H1 (cell line): ENCODE measurements around the gene AP1M1. TPM values are rescaled to one million over a fixed set of nuclear protein-coding genes. Genes with fewer than 3 reads are reported as not detected.

Experiments
- CTCF ChIA-PET: fragments of 300-600 bp; sonication (Branson Sonifier 250); formaldehyde crosslinking; loops from one replicate; lab custom pipeline; 2021; ENCODE audit not compliant: partially characterized antibody; lab: Charles Lee
- POLR2A ChIA-PET: fragments of 300-600 bp; sonication (Branson Sonifier 250); formaldehyde crosslinking; loops from one replicate; lab custom pipeline; 2021; ENCODE audit warnings: inconsistent platforms; ENCODE audit not compliant: partially characterized antibody; lab: Charles Lee
- DNase-seq, 2 experiments: peaks; one replicate each; pipeline versions ENCODE4 v3.0.0 to v3.0.0-alpha.2; 2010 to 2022; ENCODE audit warnings: low spot score in 2 of 2, low read depth in 1 of 2, mixed read lengths in 1 of 2
- FAIRE-seq: peaks from 2 replicates; lab custom pipeline; 2011; peaks lifted over from hg19 to GRCh38; lab: Jason Lieb, UNC
- H2AFZ ChIP-seq: 2 replicates; pipeline ENCODE4 v1.8.1; 2012; ENCODE audit warnings: low read length, inconsistent platforms
- H2AK5ac ChIP-seq: 2 replicates; pipeline ENCODE4 v1.6.1; 2013; ENCODE audit warnings: low read depth, low read length
- H2BK120ac ChIP-seq: replicated peaks from 2 replicates; pipeline ENCODE3; 2013; ENCODE audit warnings: low read depth, low read length, inconsistent platforms
- H2BK12ac ChIP-seq: 2 replicates; pipeline ENCODE4 v1.6.1; 2013; ENCODE audit warnings: low read depth, low read length
- H2BK15ac ChIP-seq: 2 replicates; pipeline ENCODE4 v1.6.1; 2013; ENCODE audit warnings: low read length
- H2BK20ac ChIP-seq: 2 replicates; pipeline ENCODE4 v1.6.1; 2013; ENCODE audit warnings: low read length
- H2BK5ac ChIP-seq: 2 replicates; pipeline ENCODE4 v1.6.1; 2013; ENCODE audit warnings: low read depth, low read length
- H3K14ac ChIP-seq: 2 replicates; pipeline ENCODE4 v1.6.1; 2013; ENCODE audit warnings: inconsistent platforms; ENCODE audit not compliant: insufficient read length
- H3K18ac ChIP-seq: 2 replicates; pipeline ENCODE4 v1.6.1; 2013; ENCODE audit warnings: low read length; ENCODE audit errors: extremely low read depth
- H3K23ac ChIP-seq: 2 replicates; pipeline ENCODE4 v1.6.1; 2013; ENCODE audit warnings: inconsistent platforms; ENCODE audit not compliant: insufficient read length
- H3K23me2 ChIP-seq: 2 replicates; pipeline ENCODE4 v1.6.1; 2013; ENCODE audit warnings: low read depth, low read length
- H3K27ac ChIP-seq: 2 replicates; pipeline ENCODE4 v1.6.1; 2011; ENCODE audit warnings: low read depth, low read length, inconsistent platforms
- H3K27me3 ChIP-seq, 4 experiments: replicated peaks in 1 of 4; 1 replicate in 1 of 4; 2 replicates in 3 of 4; pipeline versions ENCODE4 v1.6.1 to v1.8.1; 2011 to 2013; ENCODE audit warnings: low read length in 3 of 4, mild to moderate bottlenecking in 3 of 4, inconsistent platforms in 2 of 4, mixed read lengths in 2 of 4, moderate library complexity in 1 of 4; ENCODE audit not compliant: control insufficient read depth in 3 of 4, insufficient read depth in 3 of 4; ENCODE audit errors: extremely low read depth in 1 of 4
- H3K36me3 ChIP-seq, 4 experiments: 2 replicates each; pipeline versions ENCODE4 v1.6.1 to v1.8.1; 2011 to 2013; ENCODE audit warnings: mild to moderate bottlenecking in 4 of 4, low read length in 3 of 4, moderate library complexity in 2 of 4, control low read depth in 1 of 4, inconsistent platforms in 1 of 4; ENCODE audit not compliant: insufficient read depth in 4 of 4, control insufficient read depth in 2 of 4
- H3K4ac ChIP-seq: replicated peaks from 2 replicates; pipeline ENCODE3; 2013; ENCODE audit warnings: low read length, low read depth, mixed read lengths, inconsistent platforms; ENCODE audit not compliant: insufficient read length
- H3K4me1 ChIP-seq, 4 experiments: replicated peaks in 1 of 4; 1 replicate in 1 of 4; 2 replicates in 3 of 4; pipeline versions ENCODE4 v1.6.1 to v1.8.1; 2011 to 2013; ENCODE audit warnings: low read length in 3 of 4, inconsistent platforms in 2 of 4, mixed read lengths in 1 of 4; ENCODE audit not compliant: insufficient read depth in 4 of 4, control insufficient read depth in 3 of 4
- H3K4me2 ChIP-seq, 2 experiments: 2 replicates each; pipeline versions ENCODE4 v1.6.1 to v1.8.1; 2011 to 2013; ENCODE audit warnings: low read depth in 2 of 2, low read length in 2 of 2, control low read depth in 1 of 2, inconsistent platforms in 1 of 2, mild to moderate bottlenecking in 1 of 2; ENCODE audit not compliant: insufficient read depth in 1 of 2
- H3K4me3 ChIP-seq, 4 experiments: fragments of 200-600, 300-600 bp in 1 of 4; sonication (generic), shearing (Covaris generic), sonication (Bioruptor Twin) in 1 of 4; 2 replicates each; pipeline versions ENCODE4 v1.5.1 to v1.8.1; 2011 to 2016; ENCODE audit warnings: low read length in 4 of 4, low read depth in 3 of 4, control low read depth in 2 of 4, inconsistent platforms in 2 of 4, mild to moderate bottlenecking in 2 of 4, mixed read lengths in 1 of 4, moderate library complexity in 1 of 4; ENCODE audit not compliant: insufficient read depth in 2 of 4; ENCODE audit errors: extremely low read depth in 1 of 4
- H3K56ac ChIP-seq: replicated peaks from 2 replicates; pipeline ENCODE3; 2013; ENCODE audit warnings: low read depth, mild to moderate bottlenecking, mixed read lengths, low read length, inconsistent platforms; ENCODE audit not compliant: insufficient read length
- H3K79me1 ChIP-seq: 2 replicates; pipeline ENCODE4 v1.6.1; 2013; ENCODE audit warnings: low read depth, low read length, control low read depth
- H3K79me2 ChIP-seq, 2 experiments: 2 replicates each; pipeline versions ENCODE4 v1.6.1 to v1.8.1; 2012 to 2013; ENCODE audit warnings: low read length in 2 of 2, mild to moderate bottlenecking in 2 of 2, inconsistent platforms in 1 of 2; ENCODE audit not compliant: insufficient read depth in 2 of 2, control insufficient read depth in 1 of 2
- H3K9ac ChIP-seq, 4 experiments: replicated peaks in 1 of 4; 1 replicate in 1 of 4; 2 replicates in 3 of 4; pipeline versions ENCODE4 v1.6.1 to v1.8.1; 2011 to 2013; ENCODE audit warnings: low read depth in 3 of 4, low read length in 3 of 4, control low read depth in 2 of 4, mild to moderate bottlenecking in 2 of 4, moderate library complexity in 2 of 4, inconsistent platforms in 1 of 4; ENCODE audit errors: extremely low read depth in 1 of 4
- H3K9me3 ChIP-seq, 2 experiments: 2 replicates each; pipeline versions ENCODE4 v1.6.1 to v1.8.1; 2012 to 2013; ENCODE audit warnings: mild to moderate bottlenecking in 2 of 2, moderate library complexity in 2 of 2, control low read depth in 1 of 2, inconsistent platforms in 1 of 2, low read depth in 1 of 2, low read length in 1 of 2, mixed read lengths in 1 of 2; ENCODE audit not compliant: insufficient read depth in 2 of 2
- H4K20me1 ChIP-seq, 2 experiments: replicated peaks in 1 of 2; 2 replicates each; pipeline versions ENCODE3 to v1.8.1; 2011 to 2013; ENCODE audit warnings: inconsistent platforms in 2 of 2, low read length in 2 of 2, mild to moderate bottlenecking in 1 of 2; ENCODE audit not compliant: insufficient read depth in 2 of 2, control insufficient read depth in 1 of 2
- H4K5ac ChIP-seq: 2 replicates; pipeline ENCODE4 v1.6.1; 2013; ENCODE audit warnings: low read length, low read depth, mixed read lengths, inconsistent platforms; ENCODE audit not compliant: insufficient read length
- H4K8ac ChIP-seq: 2 replicates; pipeline ENCODE4 v1.8.0; 2013; ENCODE audit warnings: mild to moderate bottlenecking, moderate library complexity, low read length, inconsistent platforms; ENCODE audit not compliant: insufficient read depth; ENCODE audit errors: extremely low read depth
- H4K91ac ChIP-seq: replicated peaks from 2 replicates; pipeline ENCODE3; 2013; ENCODE audit warnings: low read length, mixed read lengths, inconsistent platforms; ENCODE audit not compliant: insufficient read length
- HDAC6 ChIP-seq: IDR thresholded peaks from one replicate; pipeline ENCODE4 v1.7.1; 2012; ENCODE audit warnings: low read depth, mild to moderate bottlenecking, inconsistent platforms, low read length, moderate library complexity
- WGBS, 2 experiments: shearing (Covaris generic) in 1 of 2; methylation state at CpG; one replicate each; pipeline versions ENCODE4 v1.1.6 to v1.1.7; 2013 to 2015; ENCODE audit warnings: low lambda C conversion rate in 2 of 2, mixed read lengths in 2 of 2, inconsistent platforms in 1 of 2, low coverage in 1 of 2, missing lambda C conversion rate in 1 of 2; ENCODE audit not compliant: insufficient replicate concordance in 2 of 2, insufficient coverage in 1 of 2, insufficient read length in 1 of 2; ENCODE audit errors: extremely low coverage in 1 of 2, missing lambda C conversion rate in 1 of 2; 5-methylcytosine and 5-hydroxymethylcytosine counted together
- polyA plus RNA-seq, 7 experiments: library from polyadenylated mRNA; depleted of rRNA in 3 of 7; stranded (reverse) in 5 of 7; unstranded in 2 of 7; fragments of >200 nt in 5 of 7; fragments of 200-250 nt in 2 of 7; gene quantifications; 1 replicate in 5 of 7; 2 replicates in 1 of 7; 4 replicates in 1 of 7; pipeline versions ENCODE4 v1.2.1 to v1.2.3, GENCODE V29; 2011 to 2013; ENCODE audit warnings: missing spikeins in 2 of 7, mixed read lengths in 2 of 7
- total RNA-seq: library from RNA; stranded (reverse); fragmentation: NEBNext Ultra II Directional; extraction: Animal tissue kit (Norgen Biotek cat#: 25700); gene quantifications from 2 replicates; pipeline ENCODE4 v1.2.1, GENCODE V29; 2021

The AP1M1 gene
- total and polyA plus RNA-seq, 2 of the 8 experiments (the other 6 are each of a cell fraction or from before 2014, with no cell fraction given): 30.9 to 37.5 TPM

DNA sequence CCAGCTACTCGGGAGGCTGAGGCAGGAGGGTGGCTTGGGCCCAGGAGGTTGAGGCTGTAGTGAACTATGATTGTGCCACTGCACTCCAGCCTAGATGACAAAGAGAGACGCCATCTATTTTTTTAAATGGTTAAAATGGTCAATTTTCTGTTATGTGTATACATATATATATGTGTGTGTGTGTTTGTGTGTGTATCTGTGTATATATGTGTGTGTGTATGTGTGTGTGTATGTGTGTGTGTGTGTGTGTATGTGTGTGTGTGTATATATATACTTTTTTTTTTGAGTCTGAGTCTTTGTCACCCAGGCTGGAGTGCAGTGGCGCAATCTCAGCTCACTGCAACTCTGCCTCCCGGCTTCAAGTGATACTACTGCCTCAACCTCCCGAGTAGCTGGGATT, 84.0 kb downstream of the AP1M1 start:
- no peak overlapping the region for H3K4ac ChIP-seq
- POLR2A ChIA-PET: no interaction called here
- H3K4me1 ChIP-seq: peaks cover 0 to 11% (median 7%) of the 10 kb centered on the region in 4 experiments; a peak in 4 of 7 replicates
- H3K79me1 ChIP-seq: no peaks in the 10 kb centered on the region
- CTCF ChIA-PET: interaction anchor here (0.7 to 2.0 kb wide), 4 partner anchors 11 to 50 kb away, joined by 3 to 5 read pairs (median 3); no protein-coding TSS in a partner anchor
- DNase-seq (no peak), FAIRE-seq (no peak)
- no peaks in the 10 kb centered on the region for H3K36me3 ChIP-seq
- H3K27me3 ChIP-seq: no peaks in the 10 kb centered on the region
- H3K4me3 ChIP-seq: no peak overlapping the region
- no peak overlapping the region for H2BK15ac ChIP-seq
- H3K4me2 ChIP-seq: no peak overlapping the region
- H3K14ac ChIP-seq: no peak overlapping the region
- no peak overlapping the region for H3K23ac ChIP-seq
- no peak overlapping the region for H2BK20ac ChIP-seq
- H3K27ac ChIP-seq: no peak overlapping the region
- no peak overlapping the region for H2BK120ac ChIP-seq
- no peaks in the 10 kb centered on the region for H3K9me3 ChIP-seq
- H3K79me2 ChIP-seq: no peaks in the 10 kb centered on the region
- H2AK5ac ChIP-seq: no peak overlapping the region
- no peak overlapping the region for H2BK12ac ChIP-seq
- H4K20me1 ChIP-seq: no peaks in the 10 kb centered on the region
- no peak overlapping the region for H4K91ac ChIP-seq
- H3K18ac ChIP-seq: no peak overlapping the region
- no peak overlapping the region for H2BK5ac ChIP-seq
- no peak overlapping the region for H2AFZ ChIP-seq
- H3K23me2 ChIP-seq: no peaks in the 10 kb centered on the region
- no peak overlapping the region for H4K5ac ChIP-seq
- H4K8ac ChIP-seq: no peak overlapping the region
- H3K9ac ChIP-seq: no peak overlapping the region
- 93% methylated on average over 5 of the region's 5 CpGs; no CpG with 5 or more reads in 1 of the 2 experiments for WGBS, 2 experiments
- no peak overlapping the region for H3K56ac ChIP-seq
- no peak for TF ChIP-seq HDAC6
